Esophagus squamous epithelium (tissue), 4 donors: ENCODE data around the gene CADM1.

Experiments
- POLR2A ChIP-seq, 4 donors: fragments of 450-650 bp; IDR thresholded peaks; one replicate each; pipeline ENCODE4 v1.6.1; 2017; ENCODE audit warnings: antibody characterized with exemption in 4 of 4, mild to moderate bottlenecking in 4 of 4, moderate library complexity in 3 of 4
- TF ChIP-seq, protein P1 (sequence below), 6 experiments: fragments of 450-650 bp in 4 of 6; fragments of 200-600 bp in 2 of 6; sonication (generic) in 2 of 6; IDR thresholded peaks; one replicate each; pipeline ENCODE4 v1.5.1; 2016 to 2019; ENCODE audit warnings: antibody characterized with exemption in 6 of 6, mild to moderate bottlenecking in 4 of 6, moderate library complexity in 4 of 6

DNA sequence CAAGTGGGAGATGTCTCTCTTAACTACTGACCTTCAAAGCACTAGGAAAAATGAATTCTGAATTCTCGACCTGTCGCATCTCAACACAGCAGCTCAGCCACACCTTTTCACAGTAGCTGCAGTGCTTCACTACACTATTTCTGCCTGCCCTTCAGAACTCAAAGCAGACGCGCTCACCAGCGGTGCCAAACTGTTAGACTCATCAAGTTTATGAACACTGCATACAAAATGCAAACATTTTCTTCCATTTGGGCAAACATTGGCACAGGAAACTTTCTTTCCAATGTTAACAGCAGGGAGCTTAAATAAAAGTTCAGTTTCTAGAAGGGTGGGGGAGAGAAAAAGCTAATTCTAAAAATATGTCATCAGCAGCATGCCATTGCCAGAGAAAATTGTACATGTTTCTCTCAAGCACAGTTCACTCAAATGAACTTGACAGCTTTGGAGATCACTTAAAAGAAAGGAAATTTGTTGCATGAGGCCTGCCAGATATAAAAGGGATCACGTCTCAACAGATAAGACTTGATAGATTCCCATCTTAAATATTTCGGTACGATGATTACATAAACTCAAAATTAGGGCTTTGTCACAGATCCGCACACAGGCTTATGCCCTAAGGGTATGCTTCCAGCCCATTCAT, 82.7 kb downstream of the CADM1 start:
- TF ChIP-seq, protein P1, sequence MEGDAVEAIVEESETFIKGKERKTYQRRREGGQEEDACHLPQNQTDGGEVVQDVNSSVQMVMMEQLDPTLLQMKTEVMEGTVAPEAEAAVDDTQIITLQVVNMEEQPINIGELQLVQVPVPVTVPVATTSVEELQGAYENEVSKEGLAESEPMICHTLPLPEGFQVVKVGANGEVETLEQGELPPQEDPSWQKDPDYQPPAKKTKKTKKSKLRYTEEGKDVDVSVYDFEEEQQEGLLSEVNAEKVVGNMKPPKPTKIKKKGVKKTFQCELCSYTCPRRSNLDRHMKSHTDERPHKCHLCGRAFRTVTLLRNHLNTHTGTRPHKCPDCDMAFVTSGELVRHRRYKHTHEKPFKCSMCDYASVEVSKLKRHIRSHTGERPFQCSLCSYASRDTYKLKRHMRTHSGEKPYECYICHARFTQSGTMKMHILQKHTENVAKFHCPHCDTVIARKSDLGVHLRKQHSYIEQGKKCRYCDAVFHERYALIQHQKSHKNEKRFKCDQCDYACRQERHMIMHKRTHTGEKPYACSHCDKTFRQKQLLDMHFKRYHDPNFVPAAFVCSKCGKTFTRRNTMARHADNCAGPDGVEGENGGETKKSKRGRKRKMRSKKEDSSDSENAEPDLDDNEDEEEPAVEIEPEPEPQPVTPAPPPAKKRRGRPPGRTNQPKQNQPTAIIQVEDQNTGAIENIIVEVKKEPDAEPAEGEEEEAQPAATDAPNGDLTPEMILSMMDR (IDR thresholded peaks at IDR 0.05): no peak
- no peak for TF ChIP-seq POLR2A (IDR thresholded peaks at IDR 0.05)
